Right lobe of liver (tissue), 4 donors: ENCODE data around the gene THAP8.

Source experiments
- CTCF ChIP-seq, 4 donors: fragments of 200-600 bp in 3 of 4; fragments of 450-650 bp in 1 of 4; IDR thresholded peaks; one replicate each; pipeline versions ENCODE4 v1.5.1 to v1.8.0; 2016 to 2022; ENCODE audit warnings: antibody characterized with exemption in 4 of 4, mild to moderate bottlenecking in 2 of 4
- POLR2A ChIP-seq: fragments of 450-650 bp; IDR thresholded peaks from one replicate; pipeline ENCODE4 v1.6.1; 2017; ENCODE audit warnings: antibody characterized with exemption, mild to moderate bottlenecking
- donor health status: DM: no; HTN: no; CAD: no.
- donor health status: DM: no; HTN: no; CAD: no.
- donor health status: DM: no; HTN: yes; CAD: no.

- no peak for TF ChIP-seq CTCF (IDR thresholded peaks at IDR 0.05)
- no peak for TF ChIP-seq POLR2A
Observed at GRCh38 chr19:36058481-36059179, 4.5 kb upstream of the THAP8 start.
